ENCODE measurements around the gene TRIM71. TPM values are rescaled to one million over a fixed set of nuclear protein-coding genes. Genes with fewer than 3 reads are reported as not detected.
A peak's percentile ranks its signal among the peaks of the same experiment; 100 is the strongest.

The TRIM71 gene
- total and polyA plus RNA-seq, 2 of the 13 experiments (the other 11 are each of a cell fraction or from before 2014, with no cell fraction given): 21.7 to 76.9 TPM

- no peak for TF ChIP-seq ZNF609 (CRISPR knock-in tag; IDR thresholded peaks at IDR 0.05; ENCODE audit: borderline replicate concordance)
- no peak for TF ChIP-seq ZC3H4 (CRISPR knock-in tag; IDR thresholded peaks at IDR 0.05; ENCODE audit: borderline replicate concordance)
- TF ChIP-seq POLR2G (IDR thresholded peaks at IDR 0.05; ENCODE audit: low read depth, low read length): 0 out of 2 replicates have a peak, but pooled peaks have one; percentile 3
- TF ChIP-seq ONECUT2 (CRISPR knock-in tag; IDR thresholded peaks at IDR 0.05): no peak
- TF ChIP-seq, protein P1, sequence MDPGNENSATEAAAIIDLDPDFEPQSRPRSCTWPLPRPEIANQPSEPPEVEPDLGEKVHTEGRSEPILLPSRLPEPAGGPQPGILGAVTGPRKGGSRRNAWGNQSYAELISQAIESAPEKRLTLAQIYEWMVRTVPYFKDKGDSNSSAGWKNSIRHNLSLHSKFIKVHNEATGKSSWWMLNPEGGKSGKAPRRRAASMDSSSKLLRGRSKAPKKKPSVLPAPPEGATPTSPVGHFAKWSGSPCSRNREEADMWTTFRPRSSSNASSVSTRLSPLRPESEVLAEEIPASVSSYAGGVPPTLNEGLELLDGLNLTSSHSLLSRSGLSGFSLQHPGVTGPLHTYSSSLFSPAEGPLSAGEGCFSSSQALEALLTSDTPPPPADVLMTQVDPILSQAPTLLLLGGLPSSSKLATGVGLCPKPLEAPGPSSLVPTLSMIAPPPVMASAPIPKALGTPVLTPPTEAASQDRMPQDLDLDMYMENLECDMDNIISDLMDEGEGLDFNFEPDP (CRISPR knock-in tag; conservative IDR thresholded peaks at IDR 0.05): no peak
- no peak for TF ChIP-seq KLF15 (CRISPR knock-in tag; IDR thresholded peaks at IDR 0.05; ENCODE audit: borderline replicate concordance)
- no peak for TF ChIP-seq AKAP8 (CRISPR knock-in tag; IDR thresholded peaks at IDR 0.05)
- peak; percentile 16; the same call in 1 of the 2 replicates for TF ChIP-seq POLR2AphosphoS5 (IDR thresholded peaks at IDR 0.05; ENCODE audit: low read depth, low read length)
- no peak for TF ChIP-seq ZSCAN20 (CRISPR knock-in tag; IDR thresholded peaks at IDR 0.05; ENCODE audit: borderline replicate concordance)
- no peak for TF ChIP-seq POGZ (CRISPR knock-in tag; IDR thresholded peaks at IDR 0.05)
- TF ChIP-seq GMEB2 (CRISPR knock-in tag; IDR thresholded peaks at IDR 0.05; ENCODE audit: low read depth): no peak
- no peak for TF ChIP-seq ZFX (CRISPR knock-in tag; IDR thresholded peaks at IDR 0.05; ENCODE audit: low read depth)
- no peak for TF ChIP-seq NFKBIZ (CRISPR knock-in tag; IDR thresholded peaks at IDR 0.05)
- TF ChIP-seq POLR2AphosphoS2 (IDR thresholded peaks at IDR 0.05; ENCODE audit: low read depth, low read length): peak; percentile 75; the same call in 1 of the 2 replicates
- no peak for TF ChIP-seq TEAD3 (CRISPR knock-in tag; optimal IDR thresholded peaks at IDR 0.05; ENCODE audit: borderline replicate concordance)
- TF ChIP-seq POLR2A (IDR thresholded peaks at IDR 0.05; ENCODE audit: insufficient read depth in 1 of 2, low read depth in 2 of 2, low read length in 2 of 2): peak in 1 of 2 experiments; percentile 37; a peak in 1 of 4 replicates
- no peak for TF ChIP-seq ZNF333 (CRISPR knock-in tag; IDR thresholded peaks at IDR 0.05; ENCODE audit: borderline replicate concordance)
- TF ChIP-seq GATAD1 (CRISPR knock-in tag; IDR thresholded peaks at IDR 0.05): no peak
- TF ChIP-seq, protein P2, sequence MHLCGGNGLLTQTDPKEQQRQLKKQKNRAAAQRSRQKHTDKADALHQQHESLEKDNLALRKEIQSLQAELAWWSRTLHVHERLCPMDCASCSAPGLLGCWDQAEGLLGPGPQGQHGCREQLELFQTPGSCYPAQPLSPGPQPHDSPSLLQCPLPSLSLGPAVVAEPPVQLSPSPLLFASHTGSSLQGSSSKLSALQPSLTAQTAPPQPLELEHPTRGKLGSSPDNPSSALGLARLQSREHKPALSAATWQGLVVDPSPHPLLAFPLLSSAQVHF (CRISPR knock-in tag; IDR thresholded peaks at IDR 0.05): no peak
- no peak for TF ChIP-seq FOXP1 (IDR thresholded peaks at IDR 0.05)
- no peak for TF ChIP-seq FOXP1 (CRISPR knock-in tag; IDR thresholded peaks at IDR 0.05)
- no peak for TF ChIP-seq DMTF1 (CRISPR knock-in tag; IDR thresholded peaks at IDR 0.05)
Observed at GRCh38 chr3:32899265-32899664, 81.5 kb downstream of the TRIM71 start (continued).

Data from HepG2 (cell line).